ENCODE data around the gene ABCG1.

DNA sequence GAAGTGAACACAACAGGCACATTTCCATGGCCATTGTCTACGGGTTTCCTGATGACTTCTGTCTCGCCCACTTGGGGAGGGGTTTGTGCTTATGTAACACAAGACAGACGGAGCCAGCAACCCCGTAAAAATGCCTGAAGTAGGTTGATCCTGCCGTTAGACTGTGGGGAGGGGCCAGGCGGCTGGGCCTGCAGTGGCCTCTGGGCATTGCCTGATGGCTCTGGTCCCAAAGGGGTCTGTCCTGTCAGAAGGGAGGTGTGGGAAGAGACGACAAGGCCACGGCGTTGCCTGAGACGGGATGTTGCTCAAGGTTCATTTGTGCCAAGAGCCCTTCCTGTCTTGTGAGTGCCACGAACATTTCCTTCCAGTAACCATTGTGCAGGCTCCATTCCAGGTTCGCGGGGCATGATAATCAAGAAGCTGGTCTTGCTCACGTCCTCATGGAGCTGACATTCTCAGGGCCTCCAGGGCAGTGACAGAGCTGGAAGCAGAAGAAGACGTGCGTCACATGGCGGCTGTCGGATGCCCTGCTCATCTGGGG lies 44.7 kb downstream of the ABCG1 start:
- TF ChIP-seq, protein P1, sequence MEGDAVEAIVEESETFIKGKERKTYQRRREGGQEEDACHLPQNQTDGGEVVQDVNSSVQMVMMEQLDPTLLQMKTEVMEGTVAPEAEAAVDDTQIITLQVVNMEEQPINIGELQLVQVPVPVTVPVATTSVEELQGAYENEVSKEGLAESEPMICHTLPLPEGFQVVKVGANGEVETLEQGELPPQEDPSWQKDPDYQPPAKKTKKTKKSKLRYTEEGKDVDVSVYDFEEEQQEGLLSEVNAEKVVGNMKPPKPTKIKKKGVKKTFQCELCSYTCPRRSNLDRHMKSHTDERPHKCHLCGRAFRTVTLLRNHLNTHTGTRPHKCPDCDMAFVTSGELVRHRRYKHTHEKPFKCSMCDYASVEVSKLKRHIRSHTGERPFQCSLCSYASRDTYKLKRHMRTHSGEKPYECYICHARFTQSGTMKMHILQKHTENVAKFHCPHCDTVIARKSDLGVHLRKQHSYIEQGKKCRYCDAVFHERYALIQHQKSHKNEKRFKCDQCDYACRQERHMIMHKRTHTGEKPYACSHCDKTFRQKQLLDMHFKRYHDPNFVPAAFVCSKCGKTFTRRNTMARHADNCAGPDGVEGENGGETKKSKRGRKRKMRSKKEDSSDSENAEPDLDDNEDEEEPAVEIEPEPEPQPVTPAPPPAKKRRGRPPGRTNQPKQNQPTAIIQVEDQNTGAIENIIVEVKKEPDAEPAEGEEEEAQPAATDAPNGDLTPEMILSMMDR (IDR thresholded peaks at IDR 0.05): no peak
- TF ChIP-seq POLR2A (IDR thresholded peaks at IDR 0.05): no peak
